Body of pancreas (tissue), 4 donors: ENCODE data around the gene HSP90AB1.

Experiments
- POLR2A ChIP-seq, 3 donors: fragments of 450-650 bp; IDR thresholded peaks; one replicate each; pipeline ENCODE4 v1.6.1; 2016; ENCODE audit warnings: antibody characterized with exemption in 3 of 3, mild to moderate bottlenecking in 2 of 3
- TF ChIP-seq, protein P1 (sequence below), 7 experiments: fragments of 450-650 bp in 4 of 7; fragments of 200-600 bp in 3 of 7; sonication (generic) in 3 of 7; IDR thresholded peaks; one replicate each; pipeline ENCODE4 v1.5.1; 2016 to 2019; ENCODE audit warnings: antibody characterized with exemption in 7 of 7

DNA sequence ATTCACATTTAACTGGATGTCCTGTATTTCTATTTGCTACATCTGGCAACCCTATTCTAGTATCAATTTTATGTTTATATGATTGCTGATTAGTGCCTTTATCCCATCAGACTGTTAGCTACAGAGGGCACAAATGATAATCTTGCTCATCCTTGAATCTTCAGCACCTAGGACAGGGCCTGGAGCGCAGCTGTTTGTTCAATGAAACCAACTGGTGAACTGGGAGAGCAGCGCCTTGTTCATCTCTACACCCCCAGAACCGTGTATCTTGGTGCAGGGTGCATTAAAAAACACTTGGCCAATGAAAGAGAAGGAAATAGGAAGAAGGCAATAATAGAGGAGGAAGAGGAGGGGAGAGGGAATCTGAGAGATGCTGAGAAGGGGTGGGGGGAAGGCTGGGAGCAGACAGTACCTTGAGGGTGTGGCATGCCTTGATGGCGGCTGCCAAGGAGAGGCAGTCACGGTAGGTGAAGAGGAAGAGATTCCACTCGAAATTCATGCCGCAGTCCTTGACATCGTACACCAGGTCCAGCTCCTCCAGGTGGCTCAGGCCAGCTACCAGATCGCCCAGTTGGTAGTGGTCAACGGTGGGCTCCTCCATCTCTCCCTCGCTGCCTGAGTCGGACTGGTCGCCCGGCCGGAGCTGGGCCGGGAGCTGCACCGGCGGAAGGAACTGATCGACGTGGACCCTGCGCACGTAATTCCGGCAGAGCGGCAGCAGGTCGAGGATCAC lies 38.8 kb downstream of the HSP90AB1 start:
- TF ChIP-seq, protein P1, sequence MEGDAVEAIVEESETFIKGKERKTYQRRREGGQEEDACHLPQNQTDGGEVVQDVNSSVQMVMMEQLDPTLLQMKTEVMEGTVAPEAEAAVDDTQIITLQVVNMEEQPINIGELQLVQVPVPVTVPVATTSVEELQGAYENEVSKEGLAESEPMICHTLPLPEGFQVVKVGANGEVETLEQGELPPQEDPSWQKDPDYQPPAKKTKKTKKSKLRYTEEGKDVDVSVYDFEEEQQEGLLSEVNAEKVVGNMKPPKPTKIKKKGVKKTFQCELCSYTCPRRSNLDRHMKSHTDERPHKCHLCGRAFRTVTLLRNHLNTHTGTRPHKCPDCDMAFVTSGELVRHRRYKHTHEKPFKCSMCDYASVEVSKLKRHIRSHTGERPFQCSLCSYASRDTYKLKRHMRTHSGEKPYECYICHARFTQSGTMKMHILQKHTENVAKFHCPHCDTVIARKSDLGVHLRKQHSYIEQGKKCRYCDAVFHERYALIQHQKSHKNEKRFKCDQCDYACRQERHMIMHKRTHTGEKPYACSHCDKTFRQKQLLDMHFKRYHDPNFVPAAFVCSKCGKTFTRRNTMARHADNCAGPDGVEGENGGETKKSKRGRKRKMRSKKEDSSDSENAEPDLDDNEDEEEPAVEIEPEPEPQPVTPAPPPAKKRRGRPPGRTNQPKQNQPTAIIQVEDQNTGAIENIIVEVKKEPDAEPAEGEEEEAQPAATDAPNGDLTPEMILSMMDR (IDR thresholded peaks at IDR 0.05), result no peak
- TF ChIP-seq POLR2A (IDR thresholded peaks at IDR 0.05), result no peak
